HUES48 (cell line): Measurements from ENCODE around the gene RELA.
A peak's percentile ranks its signal among the peaks of the same experiment; 100 is the strongest.
"Not testable (repeated sequence)": the region's sequence is repeated elsewhere in the genome, so short reads cannot be mapped to it uniquely, and the experiment has no call there.

Experiments
- H3K27ac ChIP-seq: one replicate; pipeline ENCODE4 v1.7.0; 2013; ENCODE audit warnings: low read depth, low read length, inconsistent platforms
- H3K27me3 ChIP-seq: 2 replicates; pipeline ENCODE4 v1.6.1; 2013; ENCODE audit warnings: mild to moderate bottlenecking, low read length; ENCODE audit not compliant: control insufficient read depth, insufficient read depth
- H3K36me3 ChIP-seq: 2 replicates; pipeline ENCODE4 v1.6.1; 2013; ENCODE audit warnings: low read length; ENCODE audit not compliant: control insufficient read depth, insufficient read depth
- H3K4me1 ChIP-seq: 2 replicates; pipeline ENCODE4 v1.6.1; 2013; ENCODE audit warnings: mild to moderate bottlenecking, low read length; ENCODE audit not compliant: control insufficient read depth, insufficient read depth
- H3K4me3 ChIP-seq: 2 replicates; pipeline ENCODE4 v1.5.1; 2013; ENCODE audit warnings: mild to moderate bottlenecking, low read depth, low read length
- H3K9ac ChIP-seq: 2 replicates; pipeline ENCODE4 v1.6.1; 2013; ENCODE audit warnings: mild to moderate bottlenecking, low read depth, low read length, moderate library complexity
- H3K9me3 ChIP-seq: 2 replicates; pipeline ENCODE4 v1.6.1; 2013; ENCODE audit warnings: low read length; ENCODE audit not compliant: control insufficient read depth, insufficient read depth

RELA gene

DNA sequence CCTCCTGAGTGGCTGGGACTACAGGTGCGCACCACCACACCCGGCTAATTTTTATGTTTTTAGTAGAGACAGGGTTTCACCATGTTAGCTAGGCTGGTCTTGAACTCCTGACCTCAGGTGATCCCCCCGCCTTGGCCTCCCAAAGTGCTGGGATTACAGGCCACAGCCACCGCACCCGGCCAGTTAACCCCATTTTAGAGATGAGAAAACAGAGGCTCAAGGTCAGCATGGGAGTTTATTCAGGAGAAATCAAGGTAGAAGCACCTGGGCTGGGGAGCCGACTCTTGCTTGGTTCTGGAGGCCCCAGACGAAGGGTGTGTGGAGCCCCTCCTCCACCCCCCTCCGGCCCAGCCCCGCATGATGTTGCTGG, 23.5 kb downstream of the RELA start:
- not testable (repeated sequence) for H3K27ac ChIP-seq, H3K9ac ChIP-seq, H3K9me3 ChIP-seq, H3K4me3 ChIP-seq, H3K27me3 ChIP-seq
- Histone ChIP-seq H3K36me3 (peaks cover 29% of the 10 kb centered on the region), H3K4me1 (peaks cover 26% of the 10 kb centered on the region)

DNA sequence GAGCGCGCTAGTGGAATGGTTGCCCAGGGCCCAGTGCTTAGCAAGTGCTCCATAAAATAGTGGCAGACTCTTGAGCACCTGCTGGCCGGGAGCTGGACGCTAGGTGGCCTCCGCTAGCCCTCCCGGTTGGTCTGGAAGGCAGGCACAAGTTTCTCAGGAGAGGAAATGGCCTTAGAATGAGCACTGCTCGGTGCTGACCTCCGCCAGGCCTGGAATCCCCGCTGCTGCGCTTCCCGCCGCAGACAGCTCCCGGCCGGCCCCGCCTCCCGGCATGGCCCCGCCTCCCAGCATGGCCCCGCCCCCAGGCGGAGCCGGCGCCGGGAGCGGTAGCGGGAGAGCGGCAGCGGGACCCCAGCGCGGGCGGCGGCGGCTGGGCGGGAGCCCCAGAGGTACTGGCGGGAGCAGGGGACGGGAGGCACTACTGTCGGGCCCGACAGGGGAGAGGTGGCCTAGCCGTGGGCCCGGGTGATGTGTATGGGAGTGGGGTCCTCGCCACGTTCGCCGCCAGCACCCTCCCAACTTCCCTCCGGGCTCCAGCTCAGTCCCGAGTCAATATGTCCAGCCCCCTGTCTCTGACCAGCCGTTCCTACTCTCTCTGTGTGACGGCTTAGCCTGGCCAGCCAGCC, 24.8 kb downstream of the RELA start, which contains the start of gene SIPA1:
Gene SIPA1, plus strand, starts transcription at position 308 of the 626 bp plus-strand sequence. CDS start 2,821 bp downstream, outside the sequence.
- H3K27me3 ChIP-seq: no peaks in the 10 kb centered on the region
- peaks cover 36% of the 10 kb centered on the region for H3K36me3 ChIP-seq
- H3K9me3 ChIP-seq: no peaks in the 10 kb centered on the region
- peak within 1 kb of the TSS; percentile 91 for H3K27ac ChIP-seq
- H3K4me3 ChIP-seq: peak within 1 kb of the TSS; percentile 73
- peaks cover 22% of the 10 kb centered on the region for H3K4me1 ChIP-seq
- peak within 1 kb of the TSS; percentile 47; the same call in 1 of the 2 replicates for H3K9ac ChIP-seq

DNA sequence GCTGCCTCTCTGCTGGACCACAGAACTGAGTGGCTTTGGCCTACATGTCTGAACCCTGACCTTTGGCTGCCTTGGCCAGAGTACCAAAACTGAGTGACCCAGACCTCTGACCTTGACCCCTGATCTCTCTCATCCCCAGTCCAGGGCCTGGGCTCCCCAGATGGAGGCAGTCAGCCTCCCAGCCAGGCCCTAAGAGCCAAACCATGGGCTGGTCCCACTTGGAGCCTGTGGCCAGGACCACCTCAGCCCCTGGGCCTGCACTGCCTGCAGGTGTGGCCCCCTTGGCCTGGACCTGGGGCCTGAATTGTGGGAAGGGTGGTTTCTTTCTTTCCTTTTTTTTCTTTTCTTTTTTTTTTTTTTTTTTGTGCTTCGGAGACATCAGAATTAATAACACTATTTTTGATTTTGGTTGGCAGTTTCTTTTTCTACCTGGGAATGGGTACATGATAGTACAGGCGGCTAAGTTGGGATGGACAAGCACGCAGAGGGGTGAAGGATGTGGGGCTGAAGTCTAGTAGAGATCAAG, 25.6 kb downstream of the RELA start:
- Histone ChIP-seq H3K27ac (peak overlapping the region; percentile 91), H3K4me3 (peak overlapping the region; percentile 73; the same call in 1 of the 2 replicates), H3K27me3 (no peaks in the 10 kb centered on the region), H3K9me3 (no peaks in the 10 kb centered on the region), H3K4me1 (peaks cover 19% of the 10 kb centered on the region), H3K36me3 (peaks cover 36% of the 10 kb centered on the region), H3K9ac (no peak overlapping the region)

DNA sequence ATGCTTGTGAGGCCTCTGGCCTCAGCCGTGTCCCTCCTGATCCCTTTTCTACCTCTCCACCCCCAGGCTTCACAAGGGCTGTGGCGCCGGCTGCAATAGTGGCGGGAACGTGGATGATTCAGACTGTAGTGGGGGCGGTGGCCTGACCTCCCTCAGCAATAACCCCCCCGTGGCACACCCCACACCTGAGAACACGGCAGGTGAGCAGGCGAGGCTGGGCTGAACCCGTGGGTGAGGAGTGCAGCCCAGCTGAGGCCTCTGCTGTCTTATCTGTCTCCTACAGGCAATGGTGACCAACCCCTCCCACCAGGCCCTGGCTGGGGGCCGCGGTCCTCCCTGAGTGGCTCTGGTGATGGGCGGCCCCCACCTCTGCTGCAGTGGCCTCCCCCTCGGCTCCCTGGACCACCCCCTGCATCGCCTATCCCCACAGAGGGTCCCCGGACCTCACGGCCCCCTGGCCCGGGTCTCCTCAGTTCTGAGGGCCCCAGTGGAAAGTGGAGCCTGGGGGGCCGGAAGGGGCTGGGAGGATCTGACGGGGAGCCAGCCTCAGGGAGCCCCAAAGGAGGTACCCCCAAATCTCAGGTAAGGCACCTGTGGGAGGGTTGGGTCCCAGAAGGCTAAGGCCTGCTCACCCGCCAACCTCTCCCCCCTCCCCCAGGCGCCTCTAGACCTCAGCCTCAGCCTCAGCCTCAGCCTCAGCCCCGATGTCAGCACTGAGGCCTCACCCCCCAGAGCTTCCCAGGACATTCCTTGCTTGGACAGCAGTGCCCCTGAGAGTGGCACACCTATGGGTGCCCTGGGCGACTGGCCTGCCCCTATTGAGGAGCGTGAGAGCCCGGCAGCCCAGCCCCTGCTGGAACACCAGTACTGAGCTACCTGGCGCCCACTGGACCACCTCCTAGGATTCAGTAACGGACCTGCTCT, 26.3 kb downstream of the RELA start:
- peaks cover 13% of the 10 kb centered on the region for H3K4me1 ChIP-seq
- H3K9me3 ChIP-seq: no peaks in the 10 kb centered on the region
- no peak overlapping the region for H3K27ac ChIP-seq
- peaks cover 42% of the 10 kb centered on the region for H3K36me3 ChIP-seq
- no peak overlapping the region for H3K9ac ChIP-seq
- H3K27me3 ChIP-seq: no peaks in the 10 kb centered on the region
- no peak overlapping the region for H3K4me3 ChIP-seq

DNA sequence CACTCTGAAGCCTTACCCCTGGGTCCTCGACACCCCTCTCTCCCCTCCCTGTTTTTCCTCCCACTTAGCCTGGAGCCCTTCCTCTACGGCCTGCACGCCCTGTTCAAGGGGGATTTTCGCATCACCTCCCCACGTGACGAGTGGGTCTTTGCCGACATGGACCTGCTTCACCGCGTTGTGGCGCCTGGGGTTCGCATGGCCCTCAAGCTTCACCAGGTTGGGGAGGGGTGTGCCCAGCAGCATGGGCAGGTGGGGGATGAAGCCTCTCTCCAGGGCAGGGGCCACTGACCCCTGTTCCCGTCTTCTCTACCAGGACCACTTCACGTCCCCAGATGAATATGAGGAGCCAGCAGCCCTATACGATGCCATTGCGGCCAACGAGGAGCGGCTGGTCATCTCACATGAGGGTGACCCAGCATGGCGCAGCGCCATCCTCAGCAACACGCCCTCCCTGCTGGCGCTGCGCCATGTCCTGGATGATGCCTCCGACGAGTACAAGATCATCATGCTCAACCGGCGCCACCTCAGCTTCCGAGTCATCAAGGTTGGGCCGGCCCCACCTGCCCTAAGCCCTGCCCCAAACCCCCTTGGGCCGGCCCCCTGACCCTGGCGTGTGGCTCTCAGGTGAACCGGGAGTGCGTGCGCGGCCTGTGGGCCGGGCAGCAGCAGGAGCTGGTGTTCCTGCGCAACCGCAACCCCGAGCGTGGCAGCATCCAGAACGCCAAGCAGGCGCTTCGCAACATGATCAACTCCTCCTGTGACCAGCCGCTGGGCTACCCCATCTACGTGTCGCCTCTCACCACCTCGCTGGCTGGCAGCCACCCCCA, 27.6 kb downstream of the RELA start:
- no peak overlapping the region for H3K27ac ChIP-seq
- H3K9ac ChIP-seq: no peak overlapping the region
- H3K4me3 ChIP-seq: no peak overlapping the region
- H3K27me3 ChIP-seq: no peaks in the 10 kb centered on the region
- H3K36me3 ChIP-seq: peaks cover 53% of the 10 kb centered on the region
- no peaks in the 10 kb centered on the region for H3K9me3 ChIP-seq
- H3K4me1 ChIP-seq: peaks cover 12% of the 10 kb centered on the region

GRCh38 chr11:65634440-65634839, 28.3 kb downstream of the RELA start:
- no peak overlapping the region for H3K27ac ChIP-seq
- peaks cover 12% of the 10 kb centered on the region for H3K4me1 ChIP-seq
- H3K9ac ChIP-seq: no peak overlapping the region
- no peak overlapping the region for H3K4me3 ChIP-seq
- no peaks in the 10 kb centered on the region for H3K9me3 ChIP-seq
- H3K27me3 ChIP-seq: no peaks in the 10 kb centered on the region
- H3K36me3 ChIP-seq: peaks cover 59% of the 10 kb centered on the region

DNA sequence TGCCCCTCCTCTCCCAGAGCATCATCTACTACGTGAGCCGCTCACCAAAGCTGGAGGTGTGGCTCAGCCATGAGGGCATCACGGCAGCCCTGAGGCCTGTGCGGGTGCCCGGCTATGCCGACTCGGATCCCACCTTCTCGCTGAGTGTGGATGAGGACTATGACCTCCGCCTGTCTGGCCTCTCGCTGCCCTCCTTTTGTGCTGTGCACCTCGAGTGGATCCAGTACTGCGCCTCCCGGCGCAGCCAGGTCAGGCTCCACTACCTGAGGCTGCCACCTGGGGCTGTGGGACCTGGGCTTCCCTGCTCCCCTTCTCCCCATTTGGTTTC, 28.6 kb downstream of the RELA start:
- Histone ChIP-seq H3K27me3 (no peaks in the 10 kb centered on the region), H3K36me3 (peaks cover 63% of the 10 kb centered on the region), H3K4me3 (no peak overlapping the region), H3K4me1 (peaks cover 12% of the 10 kb centered on the region), H3K9ac (no peak overlapping the region), H3K27ac (no peak overlapping the region), H3K9me3 (no peaks in the 10 kb centered on the region)

DNA sequence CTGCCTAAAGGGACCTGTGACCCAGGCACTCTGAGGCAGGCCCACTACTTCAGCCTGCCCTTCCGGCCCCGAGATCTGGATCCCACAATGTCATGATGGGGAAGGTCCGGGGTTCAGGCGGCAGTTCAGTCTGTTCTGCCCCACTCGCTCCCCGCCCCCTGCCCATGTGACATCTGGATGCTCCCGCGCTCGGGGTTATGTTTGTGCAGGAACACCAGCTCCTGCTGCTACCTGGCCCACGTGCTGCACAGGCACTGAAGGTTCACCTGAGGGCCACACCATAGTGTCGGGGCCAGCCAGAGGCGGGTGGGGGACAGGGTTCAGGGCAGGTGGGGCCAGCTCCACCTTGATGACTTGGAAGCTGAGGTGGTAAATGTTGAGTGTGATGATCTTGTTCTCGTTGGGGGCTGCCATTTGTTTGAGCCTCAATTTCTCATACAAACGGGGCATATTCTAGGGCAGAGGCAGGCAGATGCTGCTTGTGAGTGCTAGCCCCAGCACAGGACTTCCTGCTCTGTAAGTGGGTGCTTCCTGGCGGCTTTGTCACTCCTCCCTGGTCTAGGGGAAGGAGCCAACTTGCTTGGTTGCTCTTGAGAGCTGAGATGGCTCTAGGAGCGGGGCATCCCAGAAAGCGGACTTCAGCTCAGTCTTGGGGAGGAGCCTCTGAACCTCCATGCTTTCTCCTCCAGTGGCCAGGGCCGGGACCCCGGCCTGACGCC, 29.2 kb downstream of the RELA start:
- H3K9me3 ChIP-seq: no peaks in the 10 kb centered on the region
- H3K4me1 ChIP-seq: peaks cover 8% of the 10 kb centered on the region
- peaks cover 68% of the 10 kb centered on the region for H3K36me3 ChIP-seq
- no peak overlapping the region for H3K4me3 ChIP-seq
- H3K27me3 ChIP-seq: no peaks in the 10 kb centered on the region
- no peak overlapping the region for H3K9ac ChIP-seq
- no peak overlapping the region for H3K27ac ChIP-seq

GRCh38 chr11:65630215-65630614, 32.5 kb downstream of the RELA start:
- Histone ChIP-seq H3K4me3 (no peak overlapping the region), H3K27me3 (no peaks in the 10 kb centered on the region), H3K27ac (no peak overlapping the region), H3K36me3 (peaks cover 81% of the 10 kb centered on the region), H3K9ac (no peak overlapping the region), H3K9me3 (no peaks in the 10 kb centered on the region), H3K4me1 (no peaks in the 10 kb centered on the region)

DNA sequence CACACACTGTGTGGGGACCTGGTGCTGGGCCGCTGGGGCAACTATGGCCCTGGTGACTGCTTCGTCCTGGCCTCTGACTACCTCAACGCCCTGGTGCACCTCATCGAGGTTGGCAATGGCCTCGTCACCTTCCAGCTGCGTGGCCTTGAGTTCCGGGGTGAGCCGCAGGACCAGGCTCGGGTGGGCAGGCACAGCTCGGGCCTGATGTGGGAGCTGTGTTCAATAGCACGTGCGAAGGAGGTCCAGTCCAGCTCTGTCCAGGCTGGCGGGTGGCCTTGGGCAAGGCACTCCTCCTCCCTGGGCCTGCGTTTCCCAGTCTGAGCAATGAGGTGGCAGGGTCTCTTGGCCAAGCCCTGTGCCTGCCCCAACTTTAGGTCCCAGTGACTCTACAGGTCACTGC, 33.1 kb downstream of the RELA start:
- no peak overlapping the region for H3K27ac ChIP-seq
- H3K9me3 ChIP-seq: no peaks in the 10 kb centered on the region
- no peak overlapping the region for H3K4me3 ChIP-seq
- H3K27me3 ChIP-seq: no peaks in the 10 kb centered on the region
- H3K4me1 ChIP-seq: no peaks in the 10 kb centered on the region
- H3K9ac ChIP-seq: no peak overlapping the region
- H3K36me3 ChIP-seq: peaks cover 81% of the 10 kb centered on the region
